HL-60 (cell line): ENCODE results near the gene KRT73.

Experiments used
- GABPA ChIP-seq: IDR thresholded peaks from 2 replicates; pipeline ENCODE4 v1.6.1; 2012; ENCODE audit warnings: low read depth
- REST ChIP-seq: IDR thresholded peaks from 2 replicates; pipeline ENCODE4 v1.6.1; 2012; ENCODE audit warnings: low read depth; ENCODE audit not compliant: insufficient replicate concordance
- TF ChIP-seq, protein P1 (sequence below): IDR thresholded peaks from one replicate; pipeline ENCODE4 v1.5.1; 2011; ENCODE audit warnings: low read length, control low read depth, inconsistent platforms; ENCODE audit not compliant: insufficient read depth

DNA sequence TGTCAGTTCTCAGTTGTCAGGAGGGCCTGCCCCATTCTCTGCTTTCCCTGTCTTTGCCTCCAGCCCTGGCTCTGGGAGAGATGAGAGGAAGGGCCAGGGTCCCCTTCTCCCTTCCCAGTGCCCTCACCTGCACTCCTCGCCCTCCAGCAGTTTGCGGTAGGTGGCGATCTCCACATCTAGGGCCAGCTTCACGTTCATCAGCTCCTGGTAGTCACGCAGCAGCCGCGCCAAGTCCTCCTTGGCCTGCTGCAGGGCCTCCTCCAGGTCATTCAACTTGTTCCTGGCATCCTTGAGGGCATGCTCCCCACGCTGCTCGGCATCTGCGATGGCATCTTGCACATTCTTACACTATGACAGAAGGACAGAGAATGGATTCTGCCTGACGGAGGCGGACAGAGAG lies 28.3 kb upstream of the KRT73 start:
- TF ChIP-seq GABPA, result no peak
- TF ChIP-seq, protein P1, sequence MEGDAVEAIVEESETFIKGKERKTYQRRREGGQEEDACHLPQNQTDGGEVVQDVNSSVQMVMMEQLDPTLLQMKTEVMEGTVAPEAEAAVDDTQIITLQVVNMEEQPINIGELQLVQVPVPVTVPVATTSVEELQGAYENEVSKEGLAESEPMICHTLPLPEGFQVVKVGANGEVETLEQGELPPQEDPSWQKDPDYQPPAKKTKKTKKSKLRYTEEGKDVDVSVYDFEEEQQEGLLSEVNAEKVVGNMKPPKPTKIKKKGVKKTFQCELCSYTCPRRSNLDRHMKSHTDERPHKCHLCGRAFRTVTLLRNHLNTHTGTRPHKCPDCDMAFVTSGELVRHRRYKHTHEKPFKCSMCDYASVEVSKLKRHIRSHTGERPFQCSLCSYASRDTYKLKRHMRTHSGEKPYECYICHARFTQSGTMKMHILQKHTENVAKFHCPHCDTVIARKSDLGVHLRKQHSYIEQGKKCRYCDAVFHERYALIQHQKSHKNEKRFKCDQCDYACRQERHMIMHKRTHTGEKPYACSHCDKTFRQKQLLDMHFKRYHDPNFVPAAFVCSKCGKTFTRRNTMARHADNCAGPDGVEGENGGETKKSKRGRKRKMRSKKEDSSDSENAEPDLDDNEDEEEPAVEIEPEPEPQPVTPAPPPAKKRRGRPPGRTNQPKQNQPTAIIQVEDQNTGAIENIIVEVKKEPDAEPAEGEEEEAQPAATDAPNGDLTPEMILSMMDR, result no peak
- TF ChIP-seq REST, result no peak
